WTC11 (cell line): ENCODE measurements around the gene IGHMBP2. TPM values are rescaled to one million over a fixed set of nuclear protein-coding genes. Genes with fewer than 3 reads are reported as not detected.

ENCODE experiments used
- ATAC-seq: fragments of 200-7000 bp; cut with Tn5 transposase; 2 replicates; pipeline ENCODE4 v1.10.0; 2021; ENCODE audit warnings: mild to moderate bottlenecking, moderate library complexity
- CTCF ChIA-PET: fragments of 300-600 bp; sonication (Branson Sonifier 250); formaldehyde crosslinking; loops from one replicate; lab custom pipeline; 2021; ENCODE audit warnings: antibody characterized with exemption; lab: Charles Lee
- POLR2A ChIA-PET: fragments of 350-600 bp; sonication (Branson Sonifier 250); formaldehyde crosslinking; loops from one replicate; lab custom pipeline; 2021; ENCODE audit warnings: antibody characterized with exemption; lab: Charles Lee
- DNase-seq: peaks from one replicate; pipeline ENCODE4 v3.0.0; 2021; ENCODE audit warnings: low spot score
- H3K27ac Mint-ChIP-seq: 2 replicates; pipeline ENCODE4 v1.8.0; 2021; ENCODE audit warnings: mixed read lengths
- H3K27me3 Mint-ChIP-seq: 2 replicates; pipeline ENCODE4 v1.8.0; 2021; ENCODE audit warnings: low read depth, mild to moderate bottlenecking, moderate library complexity, mixed read lengths
- H3K36me3 Mint-ChIP-seq: 2 replicates; pipeline ENCODE4 v1.8.0; 2021; ENCODE audit warnings: mixed read lengths
- H3K4me1 Mint-ChIP-seq: 2 replicates; pipeline ENCODE4 v1.8.0; 2022; ENCODE audit warnings: mixed read lengths
- H3K4me3 Mint-ChIP-seq: 2 replicates; pipeline ENCODE4 v1.8.0; 2021; ENCODE audit warnings: mild to moderate bottlenecking, moderate library complexity, mixed read lengths
- H3K9me3 Mint-ChIP-seq: 2 replicates; pipeline ENCODE4 v1.8.0; 2021; ENCODE audit warnings: mixed read lengths
- ATF1 ChIP-seq: sonication (generic); formaldehyde crosslinking; IDR thresholded peaks from 2 replicates; pipeline ENCODE4 v1.8.1; 2023; ENCODE audit warnings: mild to moderate bottlenecking, moderate library complexity, missing genetic modification reagents
- CREB1 ChIP-seq: sonication (generic); formaldehyde crosslinking; IDR thresholded peaks from 2 replicates; pipeline ENCODE4 v1.8.0; 2023; ENCODE audit warnings: mild to moderate bottlenecking, missing genetic modification reagents
- CREM ChIP-seq: sonication (generic); formaldehyde crosslinking; IDR thresholded peaks from 2 replicates; pipeline ENCODE4 v1.8.1; 2022; ENCODE audit warnings: mild to moderate bottlenecking, missing genetic modification reagents, moderate library complexity
- E2F1 ChIP-seq: sonication (generic); formaldehyde crosslinking; IDR thresholded peaks from 2 replicates; pipeline ENCODE4 v1.8.0; 2022; ENCODE audit warnings: mild to moderate bottlenecking, missing genetic modification reagents
- EMX1 ChIP-seq: fragments of 250-450 bp; sonication (Bioruptor Pico); IDR thresholded peaks from 2 replicates; pipeline ENCODE4 v1.8.0; 2021; ENCODE audit warnings: mild to moderate bottlenecking
- ERG ChIP-seq: fragments of 250-450 bp; sonication (Bioruptor Pico); IDR thresholded peaks from 2 replicates; pipeline ENCODE4 v1.8.0; 2021; ENCODE audit warnings: mild to moderate bottlenecking
- ETV6 ChIP-seq: sonication (generic); formaldehyde crosslinking; IDR thresholded peaks from 2 replicates; pipeline ENCODE4 v1.8.1; 2022; ENCODE audit warnings: mild to moderate bottlenecking, missing genetic modification reagents
- FOXP1 ChIP-seq: sonication (generic); formaldehyde crosslinking; IDR thresholded peaks from 2 replicates; pipeline ENCODE4 v1.8.0; 2022; ENCODE audit warnings: missing genetic modification reagents, mild to moderate bottlenecking, moderate library complexity, borderline replicate concordance
- GRHL2 ChIP-seq: fragments of 250-450 bp; sonication (Bioruptor Pico); IDR thresholded peaks from 2 replicates; pipeline ENCODE4 v1.8.0; 2022; ENCODE audit warnings: mild to moderate bottlenecking, moderate library complexity; ENCODE audit not compliant: insufficient replicate concordance, severe bottlenecking
- GTF2I ChIP-seq: fragments of 250-450 bp; sonication (Bioruptor Pico); conservative IDR thresholded peaks from 2 replicates; pipeline ENCODE4 v1.4.0; 2021; ENCODE audit warnings: mild to moderate bottlenecking
- HMGXB4 ChIP-seq: sonication (generic); formaldehyde crosslinking; IDR thresholded peaks from 2 replicates; pipeline ENCODE4 v1.8.1; 2023; ENCODE audit warnings: mild to moderate bottlenecking, moderate library complexity, missing genetic modification reagents
- JUN ChIP-seq: sonication (generic); formaldehyde crosslinking; IDR thresholded peaks from 2 replicates; pipeline ENCODE4 v1.8.0; 2023; ENCODE audit warnings: mild to moderate bottlenecking, missing genetic modification reagents
- KAT7 ChIP-seq: sonication (generic); formaldehyde crosslinking; IDR thresholded peaks from 2 replicates; pipeline ENCODE4 v1.8.1; 2023; ENCODE audit warnings: missing genetic modification reagents, mild to moderate bottlenecking, borderline replicate concordance
- MXD4 ChIP-seq: fragments of 250-450 bp; sonication (Bioruptor Pico); IDR thresholded peaks from 2 replicates; pipeline ENCODE4 v1.8.0; 2021; ENCODE audit warnings: mild to moderate bottlenecking, moderate library complexity, borderline replicate concordance
- NR3C1 ChIP-seq: sonication (generic); formaldehyde crosslinking; conservative IDR thresholded peaks from 2 replicates; pipeline ENCODE4 v1.8.1; 2023; ENCODE audit warnings: low read depth, mild to moderate bottlenecking, missing genetic modification reagents
- PRRX2 ChIP-seq: fragments of 250-450 bp; sonication (Bioruptor Pico); IDR thresholded peaks from 2 replicates; pipeline ENCODE4 v1.8.0; 2021; ENCODE audit warnings: mild to moderate bottlenecking
- RELA ChIP-seq: sonication (generic); formaldehyde crosslinking; IDR thresholded peaks from 2 replicates; pipeline ENCODE4 v1.8.1; 2022; ENCODE audit warnings: missing genetic modification reagents, mild to moderate bottlenecking, borderline replicate concordance
- TEAD4 ChIP-seq: sonication (generic); formaldehyde crosslinking; IDR thresholded peaks from 2 replicates; pipeline ENCODE4 v1.8.0; 2022; ENCODE audit warnings: mild to moderate bottlenecking, missing genetic modification reagents
- USF2 ChIP-seq: sonication (generic); formaldehyde crosslinking; IDR thresholded peaks from 2 replicates; pipeline ENCODE4 v1.8.1; 2023; ENCODE audit warnings: mild to moderate bottlenecking, missing genetic modification reagents, moderate library complexity
- ZNF121 ChIP-seq: sonication (generic); formaldehyde crosslinking; IDR thresholded peaks from 2 replicates; pipeline ENCODE4 v1.8.0; 2023; ENCODE audit warnings: missing genetic modification reagents
- ZNF232 ChIP-seq: sonication (generic); formaldehyde crosslinking; IDR thresholded peaks from 2 replicates; pipeline ENCODE4 v1.8.0; 2022; ENCODE audit warnings: mild to moderate bottlenecking, missing genetic modification reagents
- ZNF317 ChIP-seq: sonication (generic); formaldehyde crosslinking; IDR thresholded peaks from 2 replicates; pipeline ENCODE4 v1.8.1; 2023; ENCODE audit warnings: low read depth, mild to moderate bottlenecking, moderate library complexity, missing genetic modification reagents, borderline replicate concordance
- ZNF396 ChIP-seq: fragments of 250-450 bp; sonication (Bioruptor Pico); IDR thresholded peaks from 2 replicates; pipeline ENCODE4 v1.8.0; 2021; ENCODE audit warnings: mild to moderate bottlenecking, moderate library complexity, borderline replicate concordance
- ZNF423 ChIP-seq: fragments of 250-450 bp; sonication (Bioruptor Pico); IDR thresholded peaks from 2 replicates; pipeline ENCODE4 v2.1.2; 2022; ENCODE audit warnings: mild to moderate bottlenecking, moderate library complexity
- total RNA-seq: library from RNA; stranded (reverse); gene quantifications from 3 replicates; pipeline ENCODE4 v1.2.3, GENCODE V29; 2021
- TF ChIP-seq, protein P1 (sequence below): fragments of 250-450 bp; sonication (Bioruptor Pico); IDR thresholded peaks from 2 replicates; pipeline ENCODE4 v1.9.0; 2021; ENCODE audit warnings: moderate library complexity, mild to moderate bottlenecking, inconsistent platforms, borderline replicate concordance
- TF ChIP-seq, protein P2 (sequence below): fragments of 200-600 bp; IDR thresholded peaks from 2 replicates; pipeline ENCODE4 v1.8.0; 2022; ENCODE audit warnings: antibody characterized with exemption
- TF ChIP-seq, protein P3 (sequence below): sonication (generic); formaldehyde crosslinking; IDR thresholded peaks from 2 replicates; pipeline ENCODE4 v1.8.1; 2022; ENCODE audit warnings: missing genetic modification reagents, borderline replicate concordance
- TF ChIP-seq, protein P4 (sequence below): sonication (generic); formaldehyde crosslinking; IDR thresholded peaks from 2 replicates; pipeline ENCODE4 v1.8.0; 2023; ENCODE audit warnings: missing genetic modification reagents

IGHMBP2 gene
- total RNA-seq, 1 experiment from 2014 or later: 22.5 TPM

DNA sequence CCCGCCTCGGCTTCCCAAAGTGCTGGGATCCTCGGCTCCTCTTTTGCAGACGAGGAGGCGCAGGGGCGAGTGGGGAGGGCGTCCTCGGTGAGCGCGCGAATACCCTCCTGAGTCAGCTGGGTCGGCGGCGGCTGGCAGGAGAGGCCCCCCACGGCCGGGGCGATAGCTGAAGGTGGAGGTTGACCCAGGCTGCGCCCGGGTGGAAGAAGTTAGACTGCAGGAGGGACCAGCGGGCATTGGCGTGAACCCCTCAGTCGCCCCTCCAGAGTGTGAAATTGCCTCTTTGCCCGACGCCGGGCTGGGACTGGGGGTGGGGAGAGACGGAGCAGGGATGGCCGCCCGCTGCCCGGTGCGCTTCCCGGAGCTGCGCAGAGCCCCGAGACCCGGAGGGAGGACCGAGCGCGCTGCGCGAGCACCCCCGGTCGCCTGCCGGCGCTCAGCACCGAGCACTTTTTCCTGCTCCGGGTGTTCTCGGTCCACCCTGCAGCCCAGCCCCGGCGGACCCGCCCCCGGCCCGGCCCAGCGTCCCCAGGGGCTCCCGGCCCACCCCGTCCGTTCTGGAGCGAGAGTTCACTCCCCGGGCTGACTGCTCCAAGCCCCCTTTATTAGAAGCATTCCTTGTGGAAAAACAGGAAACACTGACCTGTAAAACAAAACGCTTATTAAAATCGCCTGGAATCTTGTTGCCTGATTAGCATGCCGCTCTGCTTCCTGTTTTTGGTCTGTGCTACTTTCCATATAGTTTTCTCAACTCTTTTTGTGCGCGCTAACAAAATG lies 48.3 kb upstream of the IGHMBP2 start:
- Mint-ChIP-seq H3K27ac (no peak overlapping the region), H3K27me3 (peaks cover 26% of the 10 kb centered on the region), H3K9me3 (peaks cover 7% of the 10 kb centered on the region), H3K4me1 (peaks cover 11% of the 10 kb centered on the region), H3K4me3 (peak overlapping the region; percentile 82), H3K36me3 (no peaks in the 10 kb centered on the region)
- ATAC-seq (peak; percentile 62), DNase-seq (peak; percentile 51)
- ChIA-PET POLR2A (interaction anchor here (1.5 kb wide), 1 partner anchor 11 kb away, joined by 4 read pairs; no protein-coding TSS in a partner anchor), CTCF (interaction anchor here (0.9 to 1.7 kb wide), 6 partner anchors 11 to 57 kb away, joined by 3 to 8 read pairs (median 6); no protein-coding TSS in a partner anchor)
- TF ChIP-seq GTF2I (CRISPR knock-in tag): 0 out of 2 replicates have a peak, but pooled peaks have one; percentile 8
- no peak for TF ChIP-seq ATF1 (CRISPR knock-in tag)
- peak; percentile 12; the same call in 1 of the 2 replicates for TF ChIP-seq USF2 (CRISPR knock-in tag)
- no peak for TF ChIP-seq TEAD4 (CRISPR knock-in tag)
- no peak for TF ChIP-seq CREB1 (CRISPR knock-in tag)
- no peak for TF ChIP-seq NR3C1 (CRISPR knock-in tag)
- TF ChIP-seq ZNF317 (CRISPR knock-in tag): no peak
- TF ChIP-seq, protein P1, sequence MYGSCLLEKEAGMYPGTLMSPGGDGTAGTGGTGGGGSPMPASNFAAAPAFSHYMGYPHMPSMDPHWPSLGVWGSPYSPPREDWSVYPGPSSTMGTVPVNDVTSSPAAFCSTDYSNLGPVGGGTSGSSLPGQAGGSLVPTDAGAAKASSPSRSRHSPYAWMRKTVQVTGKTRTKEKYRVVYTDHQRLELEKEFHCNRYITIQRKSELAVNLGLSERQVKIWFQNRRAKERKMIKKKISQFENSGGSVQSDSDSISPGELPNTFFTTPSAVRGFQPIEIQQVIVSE (CRISPR knock-in tag): no peak
- TF ChIP-seq EMX1: no peak
- TF ChIP-seq MXD4 (CRISPR knock-in tag): no peak
- no peak for TF ChIP-seq JUN (CRISPR knock-in tag)
- peak; percentile 44; the same call in 1 of the 2 replicates for TF ChIP-seq KAT7 (CRISPR knock-in tag)
- TF ChIP-seq E2F1 (CRISPR knock-in tag): 0 out of 2 replicates have a peak, but pooled peaks have one; percentile 22
- TF ChIP-seq, protein P2, sequence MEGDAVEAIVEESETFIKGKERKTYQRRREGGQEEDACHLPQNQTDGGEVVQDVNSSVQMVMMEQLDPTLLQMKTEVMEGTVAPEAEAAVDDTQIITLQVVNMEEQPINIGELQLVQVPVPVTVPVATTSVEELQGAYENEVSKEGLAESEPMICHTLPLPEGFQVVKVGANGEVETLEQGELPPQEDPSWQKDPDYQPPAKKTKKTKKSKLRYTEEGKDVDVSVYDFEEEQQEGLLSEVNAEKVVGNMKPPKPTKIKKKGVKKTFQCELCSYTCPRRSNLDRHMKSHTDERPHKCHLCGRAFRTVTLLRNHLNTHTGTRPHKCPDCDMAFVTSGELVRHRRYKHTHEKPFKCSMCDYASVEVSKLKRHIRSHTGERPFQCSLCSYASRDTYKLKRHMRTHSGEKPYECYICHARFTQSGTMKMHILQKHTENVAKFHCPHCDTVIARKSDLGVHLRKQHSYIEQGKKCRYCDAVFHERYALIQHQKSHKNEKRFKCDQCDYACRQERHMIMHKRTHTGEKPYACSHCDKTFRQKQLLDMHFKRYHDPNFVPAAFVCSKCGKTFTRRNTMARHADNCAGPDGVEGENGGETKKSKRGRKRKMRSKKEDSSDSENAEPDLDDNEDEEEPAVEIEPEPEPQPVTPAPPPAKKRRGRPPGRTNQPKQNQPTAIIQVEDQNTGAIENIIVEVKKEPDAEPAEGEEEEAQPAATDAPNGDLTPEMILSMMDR: no peak
- TF ChIP-seq RELA (CRISPR knock-in tag): no peak
- peak; percentile 42; the same call in 1 of the 2 replicates for TF ChIP-seq HMGXB4 (CRISPR knock-in tag)
- TF ChIP-seq PRRX2 (CRISPR knock-in tag): no peak
- TF ChIP-seq ZNF121 (CRISPR knock-in tag): no peak
- TF ChIP-seq ZNF232 (CRISPR knock-in tag): no peak
- TF ChIP-seq, protein P3, sequence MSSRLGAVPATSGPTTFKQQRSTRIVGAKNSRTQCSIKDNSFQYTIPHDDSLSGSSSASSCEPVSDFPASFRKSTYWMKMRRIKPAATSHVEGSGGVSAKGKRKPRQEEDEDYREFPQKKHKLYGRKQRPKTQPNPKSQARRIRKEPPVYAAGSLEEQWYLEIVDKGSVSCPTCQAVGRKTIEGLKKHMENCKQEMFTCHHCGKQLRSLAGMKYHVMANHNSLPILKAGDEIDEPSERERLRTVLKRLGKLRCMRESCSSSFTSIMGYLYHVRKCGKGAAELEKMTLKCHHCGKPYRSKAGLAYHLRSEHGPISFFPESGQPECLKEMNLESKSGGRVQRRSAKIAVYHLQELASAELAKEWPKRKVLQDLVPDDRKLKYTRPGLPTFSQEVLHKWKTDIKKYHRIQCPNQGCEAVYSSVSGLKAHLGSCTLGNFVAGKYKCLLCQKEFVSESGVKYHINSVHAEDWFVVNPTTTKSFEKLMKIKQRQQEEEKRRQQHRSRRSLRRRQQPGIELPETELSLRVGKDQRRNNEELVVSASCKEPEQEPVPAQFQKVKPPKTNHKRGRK (CRISPR knock-in tag): no peak
- TF ChIP-seq, protein P4, sequence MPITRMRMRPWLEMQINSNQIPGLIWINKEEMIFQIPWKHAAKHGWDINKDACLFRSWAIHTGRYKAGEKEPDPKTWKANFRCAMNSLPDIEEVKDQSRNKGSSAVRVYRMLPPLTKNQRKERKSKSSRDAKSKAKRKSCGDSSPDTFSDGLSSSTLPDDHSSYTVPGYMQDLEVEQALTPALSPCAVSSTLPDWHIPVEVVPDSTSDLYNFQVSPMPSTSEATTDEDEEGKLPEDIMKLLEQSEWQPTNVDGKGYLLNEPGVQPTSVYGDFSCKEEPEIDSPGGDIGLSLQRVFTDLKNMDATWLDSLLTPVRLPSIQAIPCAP: no peak
- TF ChIP-seq ERG: no peak
- no peak for TF ChIP-seq GRHL2 (CRISPR knock-in tag)
- no peak for TF ChIP-seq FOXP1 (CRISPR knock-in tag)
- no peak for TF ChIP-seq ETV6
- peak; percentile 27; the same call in 1 of the 2 replicates for TF ChIP-seq ZNF423 (CRISPR knock-in tag)
- no peak for TF ChIP-seq ZNF396
- no peak for TF ChIP-seq CREM (CRISPR knock-in tag)
